Progenitor cell of endocrine pancreas (in vitro differentiated cells): ENCODE results near the gene MUC7. TPM values are rescaled to one million over a fixed set of nuclear protein-coding genes. Genes with fewer than 3 reads are reported as not detected.

Experiments used
- DNase-seq: peaks from one replicate; pipeline ENCODE4 v3.0.0; 2021; ENCODE audit warnings: low spot score; ENCODE audit not compliant: unreplicated experiment
- H3K27ac Mint-ChIP-seq: 2 replicates; pipeline ENCODE4 v1.8.0; 2021; ENCODE audit warnings: mild to moderate bottlenecking, moderate library complexity, mixed read lengths
- H3K27me3 Mint-ChIP-seq: 2 replicates; pipeline ENCODE4 v1.8.0; 2021; ENCODE audit warnings: mixed read lengths
- H3K36me3 Mint-ChIP-seq: 2 replicates; pipeline ENCODE4 v1.8.0; 2022; ENCODE audit warnings: mixed read lengths; ENCODE audit not compliant: insufficient read depth
- H3K4me1 Mint-ChIP-seq: 2 replicates; pipeline ENCODE4 v1.8.0; 2021; ENCODE audit warnings: low read depth, mixed read lengths
- H3K4me3 Mint-ChIP-seq: 2 replicates; pipeline ENCODE4 v1.8.0; 2021; ENCODE audit warnings: low read depth, mild to moderate bottlenecking, moderate library complexity, mixed read lengths
- H3K9me3 Mint-ChIP-seq: 2 replicates; pipeline ENCODE4 v1.8.0; 2021; ENCODE audit warnings: low read depth, mixed read lengths
- CTCF ChIP-seq: fragments of 200-600 bp; sonication (generic); IDR thresholded peaks from one replicate; pipeline ENCODE4 v1.5.0; 2021; ENCODE audit warnings: antibody characterized with exemption, mild to moderate bottlenecking; ENCODE audit not compliant: unreplicated experiment
- long read RNA-seq: library from polyadenylated mRNA; unstranded; transcript quantifications from one replicate; pipeline ENCODE4 v2.0.0, GENCODE V29; 2020
- total RNA-seq: library from RNA; stranded (reverse); gene quantifications from 2 replicates; pipeline ENCODE4 v1.2.1, GENCODE V29; 2021

MUC7 gene
- not detected in 2 replicates for total RNA-seq
- long read RNA-seq, result 0 reads

GRCh38 chr4:70471897-70472296 is at the start of gene MUC7:
Gene MUC7 (plus strand): TSS chr4:70472197. CDS start chr4:70474022, 1,825 bp downstream.
- no peaks in the 10 kb centered on the region for H3K27me3 Mint-ChIP-seq
- DNase-seq, result no peak
- no peaks in the 10 kb centered on the region for H3K4me1 Mint-ChIP-seq
- H3K36me3 Mint-ChIP-seq, result no peaks in the 10 kb centered on the region
- peaks cover 14% of the 10 kb centered on the region for H3K9me3 Mint-ChIP-seq
- no peak for TF ChIP-seq CTCF
- H3K4me3 Mint-ChIP-seq, result no peak within 1 kb of the TSS
- H3K27ac Mint-ChIP-seq, result no peak within 1 kb of the TSS

DNA sequence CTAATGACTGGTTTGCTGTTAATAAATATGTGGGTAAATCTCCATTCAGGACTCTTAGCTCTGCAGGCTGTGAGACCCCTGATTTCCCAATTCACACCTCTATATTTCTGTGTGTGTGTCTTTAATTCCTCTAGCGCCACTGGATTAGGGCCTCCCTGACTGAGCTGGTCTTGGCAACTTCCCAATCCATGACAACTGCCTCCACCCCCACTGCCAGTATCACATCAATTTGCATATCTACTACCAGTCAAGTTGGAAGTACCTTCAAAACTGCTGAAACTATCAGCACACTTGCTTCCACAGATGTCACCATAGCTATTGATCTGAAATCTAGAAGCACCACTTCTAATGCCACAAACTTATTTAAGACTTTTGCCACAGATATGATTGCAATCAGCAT is 46.7 kb upstream of the MUC7 start:
- H3K36me3 Mint-ChIP-seq, result no peaks in the 10 kb centered on the region
- no peak overlapping the region for H3K27ac Mint-ChIP-seq
- H3K27me3 Mint-ChIP-seq, result no peaks in the 10 kb centered on the region
- no peak overlapping the region for H3K4me3 Mint-ChIP-seq
- no peaks in the 10 kb centered on the region for H3K4me1 Mint-ChIP-seq
- no peak for TF ChIP-seq CTCF
- H3K9me3 Mint-ChIP-seq, result peaks cover 15% of the 10 kb centered on the region
- DNase-seq, result no peak

DNA sequence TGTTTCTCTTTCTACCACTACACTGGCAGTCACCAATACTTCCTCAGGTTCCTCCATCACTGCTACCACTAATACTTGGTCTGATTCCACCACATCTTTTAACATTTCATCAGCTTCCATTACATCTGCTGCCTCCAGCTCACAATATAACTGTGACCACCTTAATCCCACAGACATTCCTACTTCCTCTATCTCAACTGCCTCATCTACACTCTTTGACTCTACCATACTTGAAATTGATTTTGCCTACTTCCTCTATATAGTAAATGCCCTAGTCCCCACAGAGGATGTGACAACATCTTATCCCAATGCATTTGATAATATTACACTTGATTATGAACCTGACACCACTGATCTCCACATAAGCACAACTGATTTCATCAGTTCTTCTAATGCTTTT is 45.2 kb upstream of the MUC7 start:
- no peak for DNase-seq
- peaks cover 15% of the 10 kb centered on the region for H3K9me3 Mint-ChIP-seq
- no peaks in the 10 kb centered on the region for H3K36me3 Mint-ChIP-seq
- no peak for TF ChIP-seq CTCF
- H3K27me3 Mint-ChIP-seq, result no peaks in the 10 kb centered on the region
- no peaks in the 10 kb centered on the region for H3K4me1 Mint-ChIP-seq
- no peak overlapping the region for H3K4me3 Mint-ChIP-seq
- no peak overlapping the region for H3K27ac Mint-ChIP-seq

- H3K36me3 Mint-ChIP-seq, result no peaks in the 10 kb centered on the region
- no peaks in the 10 kb centered on the region for H3K27me3 Mint-ChIP-seq
- H3K4me3 Mint-ChIP-seq, result no peak overlapping the region
- peaks cover 1% of the 10 kb centered on the region for H3K4me1 Mint-ChIP-seq
- no peak for DNase-seq
- peaks cover 6% of the 10 kb centered on the region for H3K9me3 Mint-ChIP-seq
- H3K27ac Mint-ChIP-seq, result no peak overlapping the region
- TF ChIP-seq CTCF, result no peak
Observed at GRCh38 chr4:70437197-70437596, 34.8 kb upstream of the MUC7 start.

- Mint-ChIP-seq H3K27me3 (no peaks in the 10 kb centered on the region), H3K4me3 (no peak overlapping the region), H3K27ac (no peak overlapping the region), H3K9me3 (no peaks in the 10 kb centered on the region), H3K36me3 (no peaks in the 10 kb centered on the region), H3K4me1 (peaks cover 1% of the 10 kb centered on the region)
- TF ChIP-seq CTCF, result no peak
- no peak for DNase-seq
Observed at GRCh38 chr4:70442474-70442873, 29.5 kb upstream of the MUC7 start.

- no peak overlapping the region for H3K27ac Mint-ChIP-seq
- H3K4me1 Mint-ChIP-seq, result peaks cover 1% of the 10 kb centered on the region
- H3K9me3 Mint-ChIP-seq, result no peaks in the 10 kb centered on the region
- no peak for DNase-seq
- no peaks in the 10 kb centered on the region for H3K27me3 Mint-ChIP-seq
- H3K4me3 Mint-ChIP-seq, result no peak overlapping the region
- no peak for TF ChIP-seq CTCF
- H3K36me3 Mint-ChIP-seq, result no peaks in the 10 kb centered on the region
Observed at GRCh38 chr4:70443329-70443728, 28.7 kb upstream of the MUC7 start.
